HG03103 (cell line): ENCODE measurements around the gene BCDIN3D.
"Not testable (repeated sequence)": the region's sequence is repeated elsewhere in the genome, so short reads cannot be mapped to it uniquely, and the experiment has no call there.

Experiments used
- ATAC-seq: cut with Tn5 transposase; IDR thresholded peaks from one replicate; pipeline ENCODE4 v1.9.1; 2021; ENCODE audit warnings: low read depth; ENCODE audit not compliant: unreplicated experiment

BCDIN3D gene

GRCh38 chr12:49878021-49878420 lies 35.1 kb upstream of the BCDIN3D start:
- no peak for ATAC-seq

GRCh38 chr12:49877066-49877465 lies 34.2 kb upstream of the BCDIN3D start:
- no peak for ATAC-seq

DNA sequence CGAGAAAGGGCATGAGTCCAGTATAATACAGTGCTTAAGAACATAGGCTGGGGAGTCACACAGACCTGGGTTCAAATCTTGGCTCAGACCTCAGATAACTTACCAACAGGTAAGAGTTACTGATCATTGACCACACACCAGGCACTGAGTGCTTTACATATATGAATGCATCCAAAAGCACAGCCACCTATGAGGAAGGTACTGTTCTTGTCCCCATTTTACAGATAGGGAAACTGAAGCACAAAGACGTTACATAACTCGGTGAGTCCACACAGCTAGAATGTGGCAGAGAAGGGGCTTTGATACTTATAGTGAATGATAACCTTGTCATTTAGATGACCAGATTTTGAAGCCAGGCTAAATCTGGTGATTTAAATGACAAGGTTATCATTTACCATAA lies 33.2 kb upstream of the BCDIN3D start:
- ATAC-seq, result no peak

GRCh38 chr12:49875115-49875720 lies 32.3 kb upstream of the BCDIN3D start:
- ATAC-seq, result no peak

DNA sequence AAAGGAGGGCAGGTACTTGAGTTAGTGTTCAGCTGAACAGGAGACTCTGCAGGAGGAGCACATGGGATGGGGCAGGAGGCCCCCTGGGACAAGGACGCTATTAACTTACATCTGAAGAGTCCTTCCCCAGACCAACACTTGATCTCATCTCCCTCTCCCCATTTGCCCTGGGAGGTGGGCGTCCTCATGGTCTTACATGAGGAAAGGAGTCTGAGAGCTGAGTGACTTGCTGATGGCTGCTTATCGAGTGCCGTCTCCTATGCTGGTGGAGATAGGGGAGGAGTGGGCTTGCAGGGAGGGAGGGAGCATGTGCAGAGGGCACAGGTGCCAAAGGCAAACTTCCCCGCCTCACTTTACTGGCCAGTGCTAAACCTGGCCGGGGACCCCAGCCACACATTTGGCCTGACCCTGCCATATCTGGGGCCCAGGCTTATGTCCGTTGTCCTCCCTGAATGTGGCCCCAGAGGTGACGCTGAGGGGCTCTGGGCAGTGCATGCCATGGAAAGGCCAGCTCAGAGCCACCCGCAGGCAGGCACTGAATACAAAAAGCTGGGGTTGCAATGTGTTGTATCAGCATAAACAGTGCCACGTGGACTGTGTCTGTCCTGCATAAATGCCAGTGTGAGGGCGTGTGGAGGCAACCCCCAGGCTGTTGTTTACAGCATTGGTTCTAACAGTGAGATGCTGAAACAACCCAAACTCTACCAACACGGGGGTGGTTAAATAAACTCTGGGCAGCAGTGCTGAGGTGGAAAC lies 31.4 kb upstream of the BCDIN3D start:
- ATAC-seq, result no peak

DNA sequence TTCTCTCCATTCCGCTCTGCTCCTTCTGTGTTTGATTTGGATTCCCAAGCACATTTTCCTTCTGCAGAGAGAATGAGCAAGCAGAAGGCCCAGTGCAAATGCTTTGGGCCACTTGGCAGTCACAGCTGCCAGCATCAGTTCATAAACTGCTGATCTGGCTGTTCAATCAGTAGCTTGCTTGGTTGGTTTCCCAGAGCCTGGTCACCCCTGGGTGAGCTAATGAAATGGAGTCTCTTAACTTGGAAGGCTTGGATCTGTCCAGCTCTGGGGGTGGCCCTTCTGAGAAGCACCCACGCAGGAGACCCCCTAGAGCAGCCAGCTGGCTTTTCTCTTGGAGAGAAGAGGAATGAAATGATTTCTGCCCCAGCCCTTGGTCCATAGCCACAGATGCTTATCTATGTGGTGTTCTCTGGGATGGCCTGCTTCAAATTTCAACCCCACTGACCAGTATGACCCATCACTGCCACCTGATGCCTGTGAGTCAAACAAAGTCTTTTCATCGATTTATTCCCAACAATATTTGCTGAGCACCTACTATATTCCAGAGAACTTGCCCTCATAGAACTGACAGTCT lies 30.5 kb upstream of the BCDIN3D start:
- ATAC-seq, result no peak

- ATAC-seq, result no peak
Observed at GRCh38 chr12:49872781-49873181, 29.9 kb upstream of the BCDIN3D start.

GRCh38 chr12:49872381-49872780 lies 29.5 kb upstream of the BCDIN3D start:
- ATAC-seq, result no peak

- ATAC-seq, result not testable (repeated sequence)
Observed at GRCh38 chr12:49871811-49872251, 28.9 kb upstream of the BCDIN3D start.

DNA sequence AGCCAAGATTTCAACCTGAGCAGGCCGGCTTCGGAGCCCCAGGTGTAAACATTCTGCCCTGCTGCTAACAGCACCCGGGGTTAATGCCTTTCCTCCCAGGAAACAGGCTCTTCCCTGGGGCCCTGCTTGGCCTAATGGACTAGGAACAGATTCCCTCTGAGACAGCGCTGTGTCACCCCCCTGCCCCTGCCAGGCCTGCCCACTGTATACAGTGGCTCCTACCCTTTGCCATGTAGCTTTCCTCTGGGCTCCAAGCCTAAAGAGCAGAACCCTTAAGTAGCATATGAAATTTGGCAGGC lies 28.3 kb upstream of the BCDIN3D start:
- ATAC-seq, result no peak

GRCh38 chr12:49870501-49871262 lies 27.8 kb upstream of the BCDIN3D start:
- no peak for ATAC-seq

DNA sequence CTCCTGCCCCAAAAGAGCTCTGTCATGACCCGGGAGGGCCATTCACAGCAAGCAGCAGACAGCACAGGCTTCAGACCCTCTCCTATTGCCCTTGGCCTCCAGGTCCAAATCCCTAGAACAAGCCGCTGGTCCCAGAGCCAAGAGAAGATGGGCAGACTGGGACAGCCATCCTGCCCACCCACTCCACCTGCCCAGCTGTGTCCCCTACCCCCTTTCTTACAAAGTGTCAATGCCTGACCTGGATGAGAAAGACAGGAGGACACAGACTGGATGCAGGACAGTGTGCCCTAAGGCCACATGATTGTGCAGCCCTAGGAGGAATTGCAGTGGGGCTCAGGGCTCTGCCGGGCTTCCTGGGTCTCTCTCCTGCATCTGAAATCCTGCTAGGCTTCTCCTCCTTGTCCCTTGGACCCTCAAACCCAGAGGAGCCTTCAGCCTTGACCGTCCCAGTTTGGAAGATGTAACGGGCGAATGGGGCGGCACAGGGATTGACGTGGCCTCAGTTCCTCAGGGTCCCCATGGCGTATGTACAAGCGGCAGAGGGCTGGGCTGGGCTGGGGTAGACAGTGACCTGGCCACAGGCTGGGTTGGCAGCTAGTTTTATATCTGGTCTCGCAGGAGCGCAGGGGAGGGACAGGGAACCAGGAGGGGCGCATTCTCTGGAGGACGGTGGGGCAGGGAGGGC lies 27.1 kb upstream of the BCDIN3D start:
- no peak for ATAC-seq

DNA sequence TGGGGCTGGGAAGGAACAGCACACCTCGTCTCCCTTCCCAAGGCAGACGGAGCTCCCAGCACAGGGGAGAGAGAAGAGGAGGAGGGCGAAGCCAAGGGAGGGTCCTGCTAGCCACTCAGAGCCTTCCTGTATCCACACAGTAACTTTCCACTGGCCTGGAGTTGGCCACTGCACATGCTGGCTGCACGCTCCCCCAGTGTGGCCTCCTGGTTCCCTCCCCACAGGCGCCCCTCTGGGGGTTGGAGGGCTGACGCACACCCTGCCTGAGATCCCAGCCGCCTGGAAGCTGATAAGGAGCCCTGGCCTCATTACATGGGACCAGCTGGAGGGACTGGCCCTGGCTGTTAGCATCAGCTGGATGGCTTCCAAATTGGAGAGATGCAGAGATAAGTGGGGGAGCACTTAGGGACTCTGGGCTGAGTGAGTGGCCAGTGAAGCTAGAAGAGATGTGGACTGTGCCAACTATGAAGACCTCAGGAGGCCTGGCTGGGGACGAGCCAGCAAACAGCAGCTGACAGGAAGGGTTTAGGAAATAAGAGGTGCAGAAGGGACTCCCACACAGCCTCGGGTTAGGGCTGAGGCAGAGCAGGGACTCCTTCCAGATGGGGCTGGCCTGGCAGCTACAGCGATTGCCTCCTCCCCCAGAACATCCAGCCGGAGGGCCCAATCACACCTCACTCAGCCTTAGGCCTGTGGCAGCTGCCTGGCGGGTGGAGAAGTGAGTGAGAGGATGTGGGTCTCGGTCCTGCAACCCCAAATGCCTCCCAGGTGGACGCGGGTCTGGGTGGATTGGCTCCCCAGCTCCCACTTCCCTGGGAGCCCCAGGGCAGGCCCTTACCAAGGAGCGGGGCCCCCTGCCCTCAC lies 26.3 kb upstream of the BCDIN3D start:
- ATAC-seq, result no peak

DNA sequence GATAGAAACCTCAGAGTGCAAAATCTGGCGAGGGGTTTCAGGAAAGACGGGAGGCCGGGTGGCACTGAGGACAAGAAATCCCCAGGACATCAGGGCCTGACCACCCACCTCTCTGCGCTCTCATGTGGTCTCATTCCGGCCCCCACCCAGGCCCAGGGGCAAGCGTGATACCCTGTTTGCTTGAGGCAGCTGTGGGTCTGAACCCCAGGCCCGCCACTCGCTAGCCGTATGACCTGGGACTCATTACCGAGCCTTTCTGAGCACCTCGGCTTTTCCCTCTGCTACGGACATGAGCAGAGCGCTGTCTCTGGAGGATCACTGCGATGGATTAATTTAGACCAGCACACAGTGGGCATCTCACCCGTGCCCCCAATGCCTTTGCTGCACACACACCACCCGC lies 25.5 kb upstream of the BCDIN3D start:
- ATAC-seq, result no peak

GRCh38 chr12:49867570-49868341 lies 24.9 kb upstream of the BCDIN3D start:
- ATAC-seq, result no peak

GRCh38 chr12:49866859-49867569 lies 24.1 kb upstream of the BCDIN3D start:
- ATAC-seq, result no peak

- no peak for ATAC-seq
Observed at GRCh38 chr12:49865782-49866135, 22.9 kb upstream of the BCDIN3D start.

- no peak for ATAC-seq
Observed at GRCh38 chr12:49865109-49865781, 22.3 kb upstream of the BCDIN3D start.
